Endothelial cell of umbilical vein (primary cell): ENCODE measurements around the gene LGI2. TPM values are rescaled to one million over a fixed set of nuclear protein-coding genes. Genes with fewer than 3 reads are reported as not detected.

Source experiments
- BruUV-seq: library from RNA; stranded (reverse); fragments of 400-500 nt; replicated peaks from 2 replicates; lab custom pipeline; 2021; lab: Mats Ljungman, UMichigan
- CTCF ChIA-PET: fragments of 300-600, 350-600 bp; sonication (Branson Sonifier 250); formaldehyde crosslinking; loops from one replicate; lab custom pipeline; 2021; ENCODE audit warnings: antibody characterized with exemption, inconsistent platforms; lab: Charles Lee
- POLR2A ChIA-PET: fragments of 300-600, 350-600 bp; sonication (Branson Sonifier 250); formaldehyde crosslinking; loops from one replicate; lab custom pipeline; 2021; ENCODE audit warnings: antibody characterized with exemption, inconsistent platforms; lab: Charles Lee
- DNase-seq: peaks from one replicate; pipeline ENCODE4 v3.0.0-alpha.2; 2011; ENCODE audit warnings: low read depth, low spot score
- FAIRE-seq: peaks from 2 replicates; lab custom pipeline; 2011; peaks lifted over from hg19 to GRCh38; lab: Jason Lieb, UNC
- H2AFZ ChIP-seq: 2 replicates; pipeline ENCODE4 v1.6.0; 2012; ENCODE audit warnings: low read depth, low read length, control low read depth, inconsistent platforms
- H3K27ac ChIP-seq: 2 replicates; pipeline ENCODE4 v1.5.1; 2011; ENCODE audit warnings: low read depth, mild to moderate bottlenecking, control low read depth, low read length, moderate library complexity; ENCODE audit not compliant: insufficient read depth
- H3K27me3 ChIP-seq, 2 experiments: 2 replicates each; pipeline versions ENCODE4 v1.6.0 to v1.6.1; 2011; ENCODE audit warnings: low read length in 2 of 2, mixed read lengths in 1 of 2; ENCODE audit not compliant: control insufficient read depth in 2 of 2, insufficient read depth in 2 of 2
- H3K36me3 ChIP-seq, 2 experiments: 2 replicates in 1 of 2; 3 replicates in 1 of 2; pipeline ENCODE4 v1.5.1; 2011; ENCODE audit warnings: low read length in 2 of 2, mild to moderate bottlenecking in 1 of 2, moderate library complexity in 1 of 2; ENCODE audit not compliant: control insufficient read depth in 2 of 2, insufficient read depth in 2 of 2; ENCODE audit errors: extremely low read depth in 1 of 2
- H3K4me1 ChIP-seq: 3 replicates; pipeline ENCODE4 v1.5.1; 2011; ENCODE audit warnings: mild to moderate bottlenecking, low read length; ENCODE audit not compliant: control insufficient read depth, insufficient read depth; ENCODE audit errors: extremely low read depth
- H3K4me2 ChIP-seq: 2 replicates; pipeline ENCODE4 v1.6.1; 2011; ENCODE audit warnings: low read length, control low read depth, mixed read lengths; ENCODE audit not compliant: insufficient read depth
- H3K4me3 ChIP-seq, 3 experiments: fragments of 200-600 bp in 1 of 3; sonication (generic), shearing (Covaris generic) in 1 of 3; replicated peaks in 1 of 3; 2 replicates each; pipeline ENCODE4 v1.5.1; 2011 to 2016; ENCODE audit warnings: control low read depth in 3 of 3, low read length in 3 of 3, mild to moderate bottlenecking in 2 of 3, inconsistent platforms in 1 of 3, low read depth in 1 of 3, moderate library complexity in 1 of 3; ENCODE audit not compliant: insufficient read depth in 1 of 3
- H3K79me2 ChIP-seq: 2 replicates; pipeline ENCODE4 v1.6.0; 2012; ENCODE audit warnings: low read length, inconsistent platforms; ENCODE audit not compliant: control insufficient read depth, insufficient read depth
- H3K9ac ChIP-seq: replicated peaks from 2 replicates; pipeline ENCODE3; 2011; ENCODE audit warnings: low read length, control low read depth; ENCODE audit not compliant: insufficient read depth; ENCODE audit errors: extremely low read depth
- H3K9me1 ChIP-seq: replicated peaks from 3 replicates; pipeline ENCODE4 v1.6.0; 2011; ENCODE audit warnings: mild to moderate bottlenecking, low read length; ENCODE audit not compliant: control insufficient read depth, insufficient read depth; ENCODE audit errors: extremely low read depth
- H3K9me3 ChIP-seq: replicated peaks from 2 replicates; pipeline ENCODE4 v1.5.1; 2012; ENCODE audit warnings: low read length, inconsistent platforms; ENCODE audit not compliant: control insufficient read depth, insufficient read depth
- H4K20me1 ChIP-seq: replicated peaks from 2 replicates; pipeline ENCODE3; 2011; ENCODE audit warnings: mild to moderate bottlenecking, low read length; ENCODE audit not compliant: control insufficient read depth, insufficient read depth; ENCODE audit errors: extremely low read depth
- CTCF ChIP-seq, 2 donors: IDR thresholded peaks; 1 replicate in 1 of 2; 2 replicates in 1 of 2; pipeline ENCODE4 v1.5.1; 2011; ENCODE audit warnings: low read length in 2 of 2, mild to moderate bottlenecking in 2 of 2, moderate library complexity in 2 of 2, control low read depth in 1 of 2, inconsistent platforms in 1 of 2, low read depth in 1 of 2; ENCODE audit not compliant: insufficient read depth in 1 of 2; ENCODE audit errors: extremely low read depth in 1 of 2
- EZH2 ChIP-seq: IDR thresholded peaks from 2 replicates; pipeline ENCODE4 v1.6.1; 2012; ENCODE audit warnings: borderline replicate concordance, low read depth, mild to moderate bottlenecking, moderate library complexity, low read length, inconsistent platforms; ENCODE audit not compliant: severe bottlenecking
- FOS ChIP-seq: IDR thresholded peaks from 2 replicates; pipeline ENCODE4 v1.6.1; 2011; ENCODE audit warnings: mild to moderate bottlenecking, low read length, moderate library complexity, borderline replicate concordance; ENCODE audit not compliant: insufficient read depth
- GATA2 ChIP-seq: IDR thresholded peaks from 2 replicates; pipeline ENCODE4 v1.7.0; 2011; ENCODE audit warnings: low read depth, mild to moderate bottlenecking, moderate library complexity, mixed read lengths, low read length; ENCODE audit not compliant: insufficient read length, insufficient read depth
- JUN ChIP-seq: IDR thresholded peaks from 2 replicates; pipeline ENCODE4 v1.6.1; 2011; ENCODE audit warnings: borderline replicate concordance, low read depth; ENCODE audit not compliant: insufficient read length, insufficient read depth
- MAX ChIP-seq: IDR thresholded peaks from 2 replicates; pipeline ENCODE4 v1.6.1; 2011; ENCODE audit not compliant: insufficient read depth, insufficient read length
- MYC ChIP-seq: IDR thresholded peaks from one replicate; pipeline ENCODE4 v1.6.1; 2011; ENCODE audit warnings: mild to moderate bottlenecking, low read depth, low read length
- POLR2A ChIP-seq: IDR thresholded peaks from 2 replicates; pipeline ENCODE4 v1.6.1; 2012; ENCODE audit warnings: low read depth, mild to moderate bottlenecking, control low read depth, low read length
- POLR2AphosphoS5 ChIP-seq: IDR thresholded peaks from 2 replicates; pipeline ENCODE4 v1.6.1; 2012; ENCODE audit warnings: low read depth, mild to moderate bottlenecking, control low read depth, low read length, moderate library complexity; ENCODE audit not compliant: insufficient read depth
- dilution Hi-C: fragments of 300-500 bp; cut with MboI; formaldehyde crosslinking; loops from one replicate; pipeline ENCODE4 v1.15.0; 2019; ENCODE audit warnings: low sequenced_read_pairs; ENCODE audit not compliant: extremely low pct_ligation_motif_present
- intact Hi-C: fragments of 100-400 bp; cut with micrococcal nuclease; formaldehyde crosslinking; loops from one replicate; pipeline ENCODE4 v1.10.0; 2022
- polyA plus RNA-seq, 4 experiments: library from polyadenylated mRNA; depleted of rRNA in 3 of 4; stranded (reverse) in 3 of 4; unstranded in 1 of 4; fragments of >200 nt; gene quantifications; 2 replicates each; pipeline versions ENCODE4 v1.2.1 to v1.2.3, GENCODE V29; 2011 to 2012; ENCODE audit warnings: missing spikeins in 1 of 4
- total RNA-seq: library from RNA; stranded (reverse); gene quantifications from 2 replicates; pipeline ENCODE4 v1.2.3, GENCODE V29; 2021

LGI2 gene
- total and polyA plus RNA-seq, 2 donors (not counting 3 experiments of a cell fraction or from before 2014, with no cell fraction given): not detected

- no peaks in the 10 kb centered on the region for H4K20me1 ChIP-seq
- CTCF ChIA-PET: interaction anchor here (1.1 kb wide), 1 partner anchor 63 kb away, joined by 5 read pairs; no protein-coding TSS in a partner anchor
- no peaks in the 10 kb centered on the region for H3K9me1 ChIP-seq
- H3K9me3 ChIP-seq: no peaks in the 10 kb centered on the region
- dilution Hi-C loops (no loop called here), intact Hi-C loops (loop anchor here (10.0 kb wide), 1 partner anchor 129 kb away; the partner anchor contains the start of gene CCDC149)
- TF ChIP-seq JUN: no peak
- TF ChIP-seq GATA2: no peak
- no peak for TF ChIP-seq FOS
- no peak overlapping the region for H3K9ac ChIP-seq
- DNase-seq (no peak), FAIRE-seq (no peak)
- no peaks in the 10 kb centered on the region for H3K79me2 ChIP-seq
- no peak overlapping the region for H3K27ac ChIP-seq
- POLR2A ChIA-PET: no interaction called here
- no peaks in the 10 kb centered on the region for H3K4me1 ChIP-seq
- H3K27me3 ChIP-seq: peaks cover 5 to 18% of the 10 kb centered on the region in 2 experiments
- no TSS peak for BruUV-seq
- no peak overlapping the region for H3K4me3 ChIP-seq
- H3K4me2 ChIP-seq: no peak overlapping the region
- no peak overlapping the region for H2AFZ ChIP-seq
- H3K36me3 ChIP-seq: no peaks in the 10 kb centered on the region
Measured at GRCh38 chr4:25043548-25043947, 12.8 kb upstream of the LGI2 start.

- POLR2A ChIA-PET: no interaction called here
- Histone ChIP-seq H3K4me3 (no peak overlapping the region), H3K4me1 (no peaks in the 10 kb centered on the region), H3K4me2 (no peak overlapping the region), H4K20me1 (no peaks in the 10 kb centered on the region), H3K27me3 (peaks cover 43 to 54% of the 10 kb centered on the region in 2 experiments), H3K9ac (no peak overlapping the region), H3K79me2 (no peaks in the 10 kb centered on the region), H3K27ac (no peak overlapping the region), H3K36me3 (no peaks in the 10 kb centered on the region), H2AFZ (no peak overlapping the region), H3K9me1 (no peaks in the 10 kb centered on the region), H3K9me3 (no peaks in the 10 kb centered on the region)
- CTCF ChIA-PET: no interaction called here
- intact Hi-C loops (no loop called here), dilution Hi-C loops (no loop called here)
- DNase-seq: no peak
- TF ChIP-seq JUN (no peak), MAX (no peak), POLR2A (no peak), MYC (no peak), POLR2AphosphoS5 (no peak), EZH2 (no peak), CTCF (IDR thresholded peaks at IDR 0.05; ENCODE audit: extremely low read depth in 1 of 2, insufficient read depth in 1 of 2, low read depth in 1 of 2, low read length in 2 of 2) (no peak), FOS (no peak), GATA2 (no peak)
- FAIRE-seq: no peak
- no TSS peak for BruUV-seq
Measured at GRCh38 chr4:25033526-25033925, 2.8 kb upstream of the LGI2 start.
